HG03045 (cell line): ENCODE results near the gene MCF2L.

Experiments
- ATAC-seq: cut with Tn5 transposase; IDR thresholded peaks from one replicate; pipeline ENCODE4 v1.9.1; 2021; ENCODE audit warnings: mild to moderate bottlenecking, moderate library complexity; ENCODE audit not compliant: unreplicated experiment

MCF2L gene

GRCh38 chr13:113060557-113061270 is 91.7 kb downstream of the MCF2L start:
- ATAC-seq, result no peak

GRCh38 chr13:113061271-113061625 is 92.2 kb downstream of the MCF2L start:
- no peak for ATAC-seq

- no peak for ATAC-seq
These were observed 92.9 kb downstream of the MCF2L start for GRCh38 chr13:113061796-113062425.

GRCh38 chr13:113062691-113063090 is 93.7 kb downstream of the MCF2L start:
- no peak for ATAC-seq

GRCh38 chr13:113063091-113063491 is 94.1 kb downstream of the MCF2L start:
- ATAC-seq, result no peak

- no peak for ATAC-seq
These were observed 95.1 kb downstream of the MCF2L start for GRCh38 chr13:113064000-113064533.

GRCh38 chr13:113064534-113065405 is 95.8 kb downstream of the MCF2L start:
- no peak for ATAC-seq

GRCh38 chr13:113065406-113066141 is 96.6 kb downstream of the MCF2L start:
- no peak for ATAC-seq

GRCh38 chr13:113066142-113066455 is 97.1 kb downstream of the MCF2L start:
- no peak for ATAC-seq

- ATAC-seq, result no peak
These were observed 97.7 kb downstream of the MCF2L start for GRCh38 chr13:113066746-113067145.

- ATAC-seq, result no peak
These were observed 101.1 kb downstream of the MCF2L start for GRCh38 chr13:113069861-113070805.

GRCh38 chr13:113070855-113071254 is 101.8 kb downstream of the MCF2L start:
- no peak for ATAC-seq

- no peak for ATAC-seq
These were observed 103.4 kb downstream of the MCF2L start for GRCh38 chr13:113072376-113072775.

- ATAC-seq, result no peak
These were observed 104.9 kb downstream of the MCF2L start for GRCh38 chr13:113073942-113074341.

GRCh38 chr13:113074401-113074800 is 105.4 kb downstream of the MCF2L start:
- no peak for ATAC-seq

GRCh38 chr13:113074876-113075275 is 105.9 kb downstream of the MCF2L start:
- ATAC-seq, result no peak

GRCh38 chr13:113075711-113076110 is 106.7 kb downstream of the MCF2L start:
- ATAC-seq, result no peak

GRCh38 chr13:113076681-113077401 is 107.8 kb downstream of the MCF2L start:
- ATAC-seq, result no peak

- no peak for ATAC-seq
These were observed 108.5 kb downstream of the MCF2L start for GRCh38 chr13:113077566-113077952.
